Fibroblast of lung (primary cell): ENCODE data around the gene ARMC8. TPM values are rescaled to one million over a fixed set of nuclear protein-coding genes. Genes with fewer than 3 reads are reported as not detected.

Experiments used
- DNase-seq, 2 donors: peaks; one replicate each; pipeline versions ENCODE4 v3.0.0 to v3.0.0-alpha.2; 2010; ENCODE audit warnings: low read depth in 2 of 2
- H2AFZ ChIP-seq: 2 replicates; pipeline ENCODE4 v1.5.1; 2012; ENCODE audit warnings: low read length, control low read depth, inconsistent platforms
- H3K27ac ChIP-seq: 2 replicates; pipeline ENCODE4 v1.5.1; 2011; ENCODE audit warnings: low read length, control low read depth; ENCODE audit not compliant: insufficient read depth
- H3K27me3 ChIP-seq: 2 replicates; pipeline ENCODE4 v1.5.1; 2011; ENCODE audit warnings: mild to moderate bottlenecking, low read length; ENCODE audit not compliant: control insufficient read depth, insufficient read depth
- H3K36me3 ChIP-seq: 2 replicates; pipeline ENCODE4 v1.5.1; 2011; ENCODE audit warnings: low read length; ENCODE audit not compliant: control insufficient read depth, insufficient read depth
- H3K4me1 ChIP-seq: 2 replicates; pipeline ENCODE4 v1.5.1; 2011; ENCODE audit warnings: low read length; ENCODE audit not compliant: control insufficient read depth, insufficient read depth; ENCODE audit errors: extremely low read depth
- H3K4me2 ChIP-seq: 2 replicates; pipeline ENCODE4 v1.5.1; 2011; ENCODE audit warnings: low read length, control low read depth; ENCODE audit not compliant: insufficient read depth; ENCODE audit errors: extremely low read depth
- H3K4me3 ChIP-seq, 4 experiments: fragments of 200-600 bp in 1 of 4; sonication (generic) in 1 of 4; replicated peaks in 1 of 4; 2 replicates each; pipeline ENCODE4 v1.5.1; 2011 to 2016; ENCODE audit warnings: low read length in 4 of 4, low read depth in 3 of 4, mild to moderate bottlenecking in 3 of 4, control low read depth in 2 of 4, inconsistent platforms in 1 of 4, mixed read lengths in 1 of 4; ENCODE audit not compliant: insufficient read depth in 1 of 4; ENCODE audit errors: control extremely low read depth in 1 of 4
- H3K79me2 ChIP-seq: 2 replicates; pipeline ENCODE4 v1.5.1; 2012; ENCODE audit warnings: mild to moderate bottlenecking, low read length, inconsistent platforms; ENCODE audit not compliant: control insufficient read depth, insufficient read depth
- H3K9ac ChIP-seq: 2 replicates; pipeline ENCODE4 v1.5.1; 2011; ENCODE audit warnings: mild to moderate bottlenecking, low read length, control low read depth; ENCODE audit not compliant: insufficient read depth
- H3K9me3 ChIP-seq: 2 replicates; pipeline ENCODE4 v1.5.1; 2012; ENCODE audit warnings: low read depth, low read length; ENCODE audit not compliant: control insufficient read depth, insufficient read depth
- H4K20me1 ChIP-seq: 2 replicates; pipeline ENCODE4 v1.5.1; 2011; ENCODE audit warnings: low read length; ENCODE audit not compliant: control insufficient read depth, insufficient read depth; ENCODE audit errors: extremely low read depth
- CTCF ChIP-seq, 2 donors: IDR thresholded peaks in 1 of 2; conservative IDR thresholded peaks in 1 of 2; 1 replicate in 1 of 2; 2 replicates in 1 of 2; pipeline ENCODE4 v1.5.1; 2011 to 2012; ENCODE audit warnings: low read length in 2 of 2, control low read depth in 1 of 2, inconsistent platforms in 1 of 2, low read depth in 1 of 2, mild to moderate bottlenecking in 1 of 2
- EZH2 ChIP-seq: IDR thresholded peaks from 2 replicates; pipeline ENCODE4 v1.5.1; 2012; ENCODE audit warnings: low read length, control low read depth, mild to moderate bottlenecking; ENCODE audit errors: missing control alignments
- polyA plus RNA-seq, 2 donors: library from polyadenylated mRNA; depleted of rRNA in 1 of 2; stranded (reverse) in 1 of 2; unstranded in 1 of 2; fragments of >200 nt; gene quantifications; 2 replicates each; pipeline ENCODE4 v1.2.1, GENCODE V29; 2011 to 2012; ENCODE audit warnings: missing spikeins in 1 of 2
- total RNA-seq: library from RNA; depleted of rRNA; stranded (reverse); fragments of >200 nt; gene quantifications from 2 replicates; pipeline ENCODE4 v1.2.1, GENCODE V29; 2014

The ARMC8 gene
- total and polyA plus RNA-seq, 2 donors (not counting 1 experiment from before 2014, with no cell fraction given) = 44.7 to 45.9 TPM

- TF ChIP-seq CTCF (conservative IDR thresholded peaks at IDR 0.05 in 1 of 2, IDR thresholded peaks at IDR 0.05 in 1 of 2; ENCODE audit: low read depth in 1 of 2, low read length in 2 of 2) (no peak), EZH2 (no peak)
- Histone ChIP-seq H4K20me1 (no peaks in the 10 kb centered on the region), H3K36me3 (no peaks in the 10 kb centered on the region), H3K79me2 (no peaks in the 10 kb centered on the region), H3K9me3 (no peaks in the 10 kb centered on the region), H3K27ac (no peak overlapping the region), H3K4me3 (no peak overlapping the region), H3K4me1 (no peaks in the 10 kb centered on the region), H2AFZ (no peak overlapping the region), H3K4me2 (no peak overlapping the region), H3K9ac (no peak overlapping the region), H3K27me3 (no peaks in the 10 kb centered on the region)
- DNase-seq = no peak
Observed at GRCh38 chr3:138265745-138266144, 78.6 kb downstream of the ARMC8 start.

GRCh38 chr3:138267083-138267482, 80.0 kb downstream of the ARMC8 start:
- H3K27me3 ChIP-seq = no peaks in the 10 kb centered on the region
- no peak for DNase-seq
- TF ChIP-seq EZH2 = no peak
- no peak for TF ChIP-seq CTCF (conservative IDR thresholded peaks at IDR 0.05 in 1 of 2, IDR thresholded peaks at IDR 0.05 in 1 of 2; ENCODE audit: low read depth in 1 of 2, low read length in 2 of 2)
- no peak overlapping the region for H3K4me3 ChIP-seq
- H4K20me1 ChIP-seq = no peaks in the 10 kb centered on the region
- no peaks in the 10 kb centered on the region for H3K36me3 ChIP-seq
- H3K4me1 ChIP-seq = no peaks in the 10 kb centered on the region
- H3K79me2 ChIP-seq = no peaks in the 10 kb centered on the region
- H3K4me2 ChIP-seq = no peak overlapping the region
- H3K9ac ChIP-seq = no peak overlapping the region
- H3K27ac ChIP-seq = no peak overlapping the region
- no peaks in the 10 kb centered on the region for H3K9me3 ChIP-seq
- no peak overlapping the region for H2AFZ ChIP-seq

GRCh38 chr3:138270245-138270644, 83.1 kb downstream of the ARMC8 start:
- Histone ChIP-seq H3K79me2 (no peaks in the 10 kb centered on the region), H3K4me1 (no peaks in the 10 kb centered on the region), H2AFZ (no peak overlapping the region), H3K4me3 (no peak overlapping the region), H3K4me2 (no peak overlapping the region), H3K9ac (no peak overlapping the region), H3K27ac (no peak overlapping the region), H3K36me3 (no peaks in the 10 kb centered on the region), H4K20me1 (no peaks in the 10 kb centered on the region), H3K27me3 (no peaks in the 10 kb centered on the region), H3K9me3 (no peaks in the 10 kb centered on the region)
- TF ChIP-seq CTCF (conservative IDR thresholded peaks at IDR 0.05 in 1 of 2, IDR thresholded peaks at IDR 0.05 in 1 of 2; ENCODE audit: low read depth in 1 of 2, low read length in 2 of 2) (no peak), EZH2 (no peak)
- DNase-seq = peak in 1 of 2 donors; percentile 6
